Omental fat pad (tissue), 4 donors: ENCODE measurements around the gene ADAMTS6. TPM values are rescaled to one million over a fixed set of nuclear protein-coding genes. Genes with fewer than 3 reads are reported as not detected.
A peak's percentile ranks its signal among the peaks of the same experiment; 100 is the strongest.

Experiments
- ATAC-seq: fragments of 150-250 bp; one replicate; pipeline ENCODE4 v1.9.1; 2016; ENCODE audit warnings: mild to moderate bottlenecking, moderate library complexity; ENCODE audit not compliant: low FRiP score
- DNase-seq: peaks from one replicate; pipeline ENCODE4 v3.0.0-alpha.2; 2019; ENCODE audit warnings: low spot score
- total RNA-seq, 4 donors: library from RNA; depleted of rRNA; stranded (reverse); fragments of >200 nt; gene quantifications; one replicate each; pipeline ENCODE4 v1.1.0, GENCODE V29; 2016
- TF ChIP-seq, protein P1 (sequence below), 3 donors: fragments of 450-650 bp; IDR thresholded peaks; one replicate each; pipeline ENCODE4 v1.5.1; 2016 to 2017; ENCODE audit warnings: antibody characterized with exemption in 3 of 3, mild to moderate bottlenecking in 3 of 3, moderate library complexity in 2 of 3

The ADAMTS6 gene
- total RNA-seq, 4 donors from 2014 or later = 1.8 to 8.0 (median 3.0) TPM

- DNase-seq (no peak), ATAC-seq (no peak)
- TF ChIP-seq, protein P1, sequence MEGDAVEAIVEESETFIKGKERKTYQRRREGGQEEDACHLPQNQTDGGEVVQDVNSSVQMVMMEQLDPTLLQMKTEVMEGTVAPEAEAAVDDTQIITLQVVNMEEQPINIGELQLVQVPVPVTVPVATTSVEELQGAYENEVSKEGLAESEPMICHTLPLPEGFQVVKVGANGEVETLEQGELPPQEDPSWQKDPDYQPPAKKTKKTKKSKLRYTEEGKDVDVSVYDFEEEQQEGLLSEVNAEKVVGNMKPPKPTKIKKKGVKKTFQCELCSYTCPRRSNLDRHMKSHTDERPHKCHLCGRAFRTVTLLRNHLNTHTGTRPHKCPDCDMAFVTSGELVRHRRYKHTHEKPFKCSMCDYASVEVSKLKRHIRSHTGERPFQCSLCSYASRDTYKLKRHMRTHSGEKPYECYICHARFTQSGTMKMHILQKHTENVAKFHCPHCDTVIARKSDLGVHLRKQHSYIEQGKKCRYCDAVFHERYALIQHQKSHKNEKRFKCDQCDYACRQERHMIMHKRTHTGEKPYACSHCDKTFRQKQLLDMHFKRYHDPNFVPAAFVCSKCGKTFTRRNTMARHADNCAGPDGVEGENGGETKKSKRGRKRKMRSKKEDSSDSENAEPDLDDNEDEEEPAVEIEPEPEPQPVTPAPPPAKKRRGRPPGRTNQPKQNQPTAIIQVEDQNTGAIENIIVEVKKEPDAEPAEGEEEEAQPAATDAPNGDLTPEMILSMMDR (IDR thresholded peaks at IDR 0.05) = no peak
Measured at GRCh38 chr5:65111961-65112658, 369.6 kb downstream of the ADAMTS6 start.

GRCh38 chr5:65108786-65109743 is 372.7 kb downstream of the ADAMTS6 start:
- DNase-seq (no peak), ATAC-seq (no peak)
- TF ChIP-seq, protein P1 (IDR thresholded peaks at IDR 0.05) = no peak

DNA sequence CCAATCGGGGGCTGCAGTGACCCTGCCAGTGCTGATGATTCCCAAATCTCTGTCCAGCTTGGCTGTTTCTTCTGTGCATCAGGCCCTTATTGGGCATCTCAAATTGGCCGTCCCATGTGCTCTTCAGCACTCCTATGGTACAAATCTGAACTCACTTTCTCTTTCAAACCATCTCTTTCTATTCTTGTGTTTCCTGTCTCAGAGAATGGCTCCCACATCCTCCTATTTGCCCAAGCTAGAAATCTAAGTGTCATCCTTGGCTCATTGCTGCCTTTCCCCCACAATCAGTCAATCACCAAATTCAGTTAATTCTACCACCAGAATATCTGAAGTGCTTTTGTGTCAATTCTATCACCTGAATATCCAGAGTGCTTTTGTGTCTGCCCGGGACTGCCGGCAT is 376.4 kb downstream of the ADAMTS6 start:
- DNase-seq = no peak
- ATAC-seq = no peak
- TF ChIP-seq, protein P1 (IDR thresholded peaks at IDR 0.05) = no peak

DNA sequence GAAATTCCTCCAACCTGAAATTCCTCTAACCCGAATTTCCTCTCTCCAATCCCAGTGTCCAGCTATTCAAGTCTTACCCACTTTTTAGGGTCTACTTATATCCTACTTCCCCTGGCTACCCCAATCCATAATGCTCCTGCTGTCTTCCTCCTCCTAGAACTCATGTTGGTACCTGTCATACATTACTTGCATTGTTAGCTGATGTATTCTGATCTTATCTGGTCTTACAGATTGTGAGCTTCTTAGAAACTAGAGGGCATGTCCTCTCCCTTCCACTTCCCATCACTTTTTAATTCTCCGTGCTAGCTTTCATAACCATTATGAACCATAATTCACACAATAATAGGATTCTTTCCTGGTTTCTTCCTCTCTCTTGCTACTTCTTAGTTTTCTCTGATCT is 376.9 kb downstream of the ADAMTS6 start:
- DNase-seq (no peak), ATAC-seq (no peak)
- TF ChIP-seq, protein P1 (IDR thresholded peaks at IDR 0.05) = no peak

DNA sequence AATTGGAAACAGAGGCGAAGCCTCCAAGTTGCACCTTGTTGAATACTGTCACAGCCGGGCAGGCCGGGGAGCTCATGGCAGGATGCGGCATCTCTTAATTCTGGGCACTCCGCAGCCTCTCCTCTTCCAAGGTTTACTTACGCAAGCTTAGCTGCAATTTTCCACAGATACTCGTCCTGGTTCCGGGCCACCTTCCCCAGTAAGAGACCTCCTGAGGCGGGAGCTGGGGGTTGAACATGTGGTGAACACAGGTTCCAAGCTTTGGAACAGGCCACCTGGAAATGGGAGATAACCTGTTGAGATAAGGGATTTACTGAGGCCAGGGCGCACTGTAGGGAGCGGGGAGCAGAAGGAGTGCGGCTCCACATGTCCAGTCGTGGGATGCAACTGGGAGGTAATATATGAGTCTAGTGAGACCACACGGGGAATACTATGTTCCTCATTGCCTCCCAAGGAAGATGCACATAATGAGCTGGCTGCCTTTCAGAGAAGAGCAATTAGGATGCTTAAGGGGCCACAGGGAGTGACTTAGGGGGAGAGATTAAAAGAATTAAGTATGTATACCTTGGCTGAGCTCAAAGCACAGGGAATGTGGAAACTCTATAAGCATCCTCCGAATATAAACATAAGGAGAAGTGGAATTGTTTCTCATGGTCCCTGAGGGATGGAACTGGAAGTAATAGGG is 377.8 kb downstream of the ADAMTS6 start:
- DNase-seq (no peak), ATAC-seq (no peak)
- TF ChIP-seq, protein P1 (IDR thresholded peaks at IDR 0.05) = no peak

- TF ChIP-seq, protein P1 (IDR thresholded peaks at IDR 0.05) = no peak
- DNase-seq (no peak), ATAC-seq (peak; percentile 67)
Measured at GRCh38 chr5:65102976-65103711, 378.6 kb downstream of the ADAMTS6 start.
